HAP-1 (cell line): ENCODE results near the gene SLC47A2.

ENCODE experiments used
- DNase-seq, 2 experiments: peaks; one replicate each; pipeline ENCODE4 v3.0.0-alpha.2; 2016 to 2020; ENCODE audit warnings: low spot score in 2 of 2
- H3K27me3 ChIP-seq: fragments of 250-450 bp; sonication (Bioruptor Pico); 2 replicates; pipeline ENCODE4 v1.5.1; 2020; ENCODE audit warnings: low read depth, mild to moderate bottlenecking, moderate library complexity
- H3K36me3 ChIP-seq: fragments of 250-450 bp; sonication (Bioruptor Pico); replicated peaks from 2 replicates; pipeline ENCODE4 v1.5.1; 2020; ENCODE audit warnings: mild to moderate bottlenecking
- H3K4me1 ChIP-seq: fragments of 250-450 bp; sonication (Bioruptor Pico); 2 replicates; pipeline ENCODE4 v1.5.1; 2020; ENCODE audit warnings: mild to moderate bottlenecking
- H3K4me3 ChIP-seq: fragments of 250-450 bp; sonication (Bioruptor Pico); 2 replicates; pipeline ENCODE4 v1.5.1; 2020; ENCODE audit warnings: mild to moderate bottlenecking, moderate library complexity
- H3K9me3 ChIP-seq: fragments of 250-450 bp; sonication (Bioruptor Pico); 2 replicates; pipeline ENCODE4 v1.5.1; 2020; ENCODE audit warnings: mild to moderate bottlenecking, moderate library complexity
- in situ Hi-C: fragments of 300-500 bp; cut with MboI; formaldehyde crosslinking; loops from 3 replicates; pipeline ENCODE4 v1.14.3; 2020; ENCODE audit warnings: low sequenced_read_pairs, inconsistent platforms, mixed read lengths

The SLC47A2 gene

GRCh38 chr17:19743101-19744100, 27.0 kb upstream of the SLC47A2 start:
- DNase-seq: no peak
- in situ Hi-C loops: no loop called here
- no peaks in the 10 kb centered on the region for H3K9me3 ChIP-seq
- H3K36me3 ChIP-seq: no peaks in the 10 kb centered on the region
- peaks cover 9% of the 10 kb centered on the region for H3K4me1 ChIP-seq
- H3K27me3 ChIP-seq: no peaks in the 10 kb centered on the region
- H3K4me3 ChIP-seq: no peak overlapping the region

DNA sequence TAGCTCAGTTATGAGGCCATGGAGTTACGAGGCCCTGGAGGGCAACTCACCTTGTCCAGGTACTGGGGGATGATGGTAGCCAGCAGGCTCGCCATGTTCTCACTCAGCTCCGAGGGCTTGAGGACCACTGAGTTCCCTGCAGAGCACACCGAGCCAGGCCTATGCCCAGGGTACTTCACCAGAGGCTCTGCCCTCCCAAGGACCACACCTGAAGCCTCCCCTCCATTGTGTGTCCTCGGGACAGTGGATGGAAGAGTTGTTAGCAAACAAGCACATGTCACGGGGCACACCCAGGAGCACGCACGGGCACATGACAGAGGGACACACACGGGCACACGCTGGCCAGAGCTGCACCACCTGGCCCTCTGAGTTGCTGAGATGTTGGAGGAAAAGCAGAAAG, 26.1 kb upstream of the SLC47A2 start:
- Histone ChIP-seq H3K4me3 (no peak overlapping the region), H3K9me3 (no peaks in the 10 kb centered on the region), H3K27me3 (no peaks in the 10 kb centered on the region), H3K36me3 (no peaks in the 10 kb centered on the region), H3K4me1 (peaks cover 9% of the 10 kb centered on the region)
- no peak for DNase-seq
- in situ Hi-C loops: no loop called here

- Histone ChIP-seq H3K4me3 (no peak overlapping the region), H3K4me1 (peaks cover 9% of the 10 kb centered on the region), H3K27me3 (no peaks in the 10 kb centered on the region), H3K9me3 (no peaks in the 10 kb centered on the region), H3K36me3 (no peaks in the 10 kb centered on the region)
- in situ Hi-C loops: no loop called here
- no peak for DNase-seq
Observed at GRCh38 chr17:19741832-19742457, 25.6 kb upstream of the SLC47A2 start.

DNA sequence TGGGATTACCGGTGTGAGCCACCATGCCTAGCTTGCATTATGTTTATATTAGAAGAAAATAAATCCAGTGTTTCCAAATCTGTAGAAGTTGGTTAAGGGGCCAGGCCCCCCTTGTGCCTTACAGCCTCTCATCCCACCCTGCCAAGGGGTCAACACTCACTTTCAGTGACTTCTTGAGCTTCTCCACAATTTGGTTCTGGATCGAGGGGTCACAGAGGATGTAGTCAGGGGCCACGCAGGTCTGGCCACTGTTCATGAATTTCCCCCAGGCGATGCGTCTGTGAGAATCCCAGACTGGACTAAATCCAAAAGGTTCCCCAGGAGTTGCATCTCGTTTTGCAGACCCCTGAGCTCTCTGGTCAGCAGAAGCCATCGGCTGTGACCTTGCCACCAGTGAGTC, 24.5 kb upstream of the SLC47A2 start:
- no peak overlapping the region for H3K4me3 ChIP-seq
- in situ Hi-C loops: no loop called here
- H3K27me3 ChIP-seq: no peaks in the 10 kb centered on the region
- no peaks in the 10 kb centered on the region for H3K36me3 ChIP-seq
- DNase-seq: no peak
- no peaks in the 10 kb centered on the region for H3K9me3 ChIP-seq
- H3K4me1 ChIP-seq: peaks cover 9% of the 10 kb centered on the region

DNA sequence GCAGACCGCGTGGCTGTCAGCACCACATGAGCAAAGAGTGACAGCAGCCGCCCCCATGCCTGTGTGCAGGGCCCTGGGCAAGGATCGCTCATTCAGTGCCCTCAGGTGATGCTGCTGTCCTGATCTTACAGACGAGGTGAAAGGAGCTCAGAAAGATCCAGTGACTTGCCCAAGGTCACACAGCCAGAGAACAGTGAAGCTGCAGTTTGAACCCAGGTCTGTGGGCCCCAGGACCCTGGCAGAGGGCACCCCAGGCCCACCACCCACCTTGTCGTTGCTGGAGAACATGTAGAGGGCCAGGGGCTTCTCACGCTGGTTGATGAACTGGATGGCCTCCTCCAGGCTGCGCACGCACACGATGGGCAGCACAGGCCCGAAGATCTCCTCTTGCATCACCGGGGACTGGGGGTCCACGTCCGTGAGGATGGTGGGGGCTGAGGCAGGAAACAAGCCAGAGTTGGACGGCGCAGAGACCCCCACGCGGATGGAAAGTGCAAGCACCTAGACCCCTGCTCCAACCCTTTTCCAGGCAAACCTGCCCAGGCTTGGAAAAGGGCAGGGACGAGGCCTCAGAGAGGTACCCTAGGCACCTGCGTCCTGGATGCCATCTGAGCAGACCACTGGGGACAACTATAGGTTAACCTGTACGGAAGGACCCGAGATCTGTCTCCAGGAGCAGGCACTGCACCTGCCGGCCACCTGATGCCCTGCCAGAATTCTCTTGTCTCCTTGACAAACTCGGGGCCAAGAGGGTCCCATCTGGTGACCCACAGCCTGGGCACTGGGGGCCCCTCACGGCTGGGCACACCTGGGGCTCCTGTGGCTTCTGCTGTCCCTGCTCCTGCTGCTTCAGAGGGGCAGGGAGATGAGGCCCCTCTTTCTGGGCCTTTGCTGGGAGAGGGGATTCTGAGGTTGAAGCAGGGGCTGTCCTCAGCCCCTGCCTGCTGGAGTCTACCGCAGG, 23.1 kb upstream of the SLC47A2 start:
- Histone ChIP-seq H3K36me3 (no peaks in the 10 kb centered on the region), H3K9me3 (no peaks in the 10 kb centered on the region), H3K4me3 (no peak overlapping the region), H3K4me1 (peaks cover 3% of the 10 kb centered on the region; the same call in 1 of the 2 replicates), H3K27me3 (no peaks in the 10 kb centered on the region)
- in situ Hi-C loops: no loop called here
- no peak for DNase-seq

GRCh38 chr17:19738757-19739156, 22.4 kb upstream of the SLC47A2 start:
- Histone ChIP-seq H3K27me3 (no peaks in the 10 kb centered on the region), H3K9me3 (no peaks in the 10 kb centered on the region), H3K36me3 (no peaks in the 10 kb centered on the region), H3K4me3 (no peak overlapping the region), H3K4me1 (no peaks in the 10 kb centered on the region)
- no peak for DNase-seq
- in situ Hi-C loops: no loop called here

- H3K4me1 ChIP-seq: no peaks in the 10 kb centered on the region
- no peaks in the 10 kb centered on the region for H3K36me3 ChIP-seq
- in situ Hi-C loops: no loop called here
- no peak overlapping the region for H3K4me3 ChIP-seq
- no peaks in the 10 kb centered on the region for H3K9me3 ChIP-seq
- no peak for DNase-seq
- no peaks in the 10 kb centered on the region for H3K27me3 ChIP-seq
Observed at GRCh38 chr17:19738073-19738449, 21.7 kb upstream of the SLC47A2 start.

DNA sequence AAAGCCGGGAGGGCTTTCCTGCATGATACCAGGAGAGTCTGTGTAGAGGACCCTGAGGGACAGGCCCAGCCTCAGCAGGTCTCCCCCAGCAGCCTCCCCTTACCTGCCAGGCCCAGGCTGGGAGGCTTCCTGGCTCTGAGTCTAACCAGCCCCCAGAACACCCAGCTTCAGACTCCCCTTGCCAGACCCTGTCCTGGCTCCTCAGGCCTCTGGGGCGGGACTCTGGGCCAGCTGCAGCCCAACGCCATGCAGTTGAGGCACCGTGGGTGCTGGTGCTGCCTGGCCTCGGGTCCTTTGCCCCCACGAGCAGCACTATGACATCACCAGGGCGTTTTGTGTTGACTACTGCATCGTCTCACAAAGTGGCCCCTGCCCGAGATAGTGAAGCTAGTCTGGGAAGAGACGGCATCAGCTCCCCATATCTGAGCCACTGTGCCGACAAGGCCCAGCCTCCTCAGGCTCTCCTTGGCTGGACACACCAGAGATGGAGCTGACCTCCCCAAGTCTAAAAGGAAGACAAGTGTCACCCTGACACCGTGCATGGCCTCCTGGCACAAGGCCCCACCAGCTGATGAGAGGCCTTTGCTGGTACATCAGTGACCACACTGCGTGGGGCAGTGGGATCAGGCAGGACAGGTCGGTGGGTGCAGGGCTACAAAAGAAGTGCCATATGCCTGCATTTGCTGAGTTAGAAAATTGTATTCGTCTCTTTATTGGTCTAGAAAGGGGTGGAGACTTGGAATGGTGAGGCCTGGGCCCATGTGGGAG, 21.1 kb upstream of the SLC47A2 start:
- no peaks in the 10 kb centered on the region for H3K27me3 ChIP-seq
- H3K36me3 ChIP-seq: no peaks in the 10 kb centered on the region
- DNase-seq: no peak
- no peaks in the 10 kb centered on the region for H3K9me3 ChIP-seq
- no peaks in the 10 kb centered on the region for H3K4me1 ChIP-seq
- in situ Hi-C loops: no loop called here
- no peak overlapping the region for H3K4me3 ChIP-seq

GRCh38 chr17:19736071-19736470, 19.7 kb upstream of the SLC47A2 start:
- DNase-seq: no peak
- in situ Hi-C loops: no loop called here
- Histone ChIP-seq H3K27me3 (no peaks in the 10 kb centered on the region), H3K4me1 (no peaks in the 10 kb centered on the region), H3K4me3 (no peak overlapping the region), H3K9me3 (no peaks in the 10 kb centered on the region), H3K36me3 (no peaks in the 10 kb centered on the region)

- no peaks in the 10 kb centered on the region for H3K4me1 ChIP-seq
- no peak overlapping the region for H3K4me3 ChIP-seq
- in situ Hi-C loops: no loop called here
- H3K9me3 ChIP-seq: no peaks in the 10 kb centered on the region
- no peak for DNase-seq
- no peaks in the 10 kb centered on the region for H3K36me3 ChIP-seq
- no peaks in the 10 kb centered on the region for H3K27me3 ChIP-seq
Observed at GRCh38 chr17:19733953-19734526, 17.7 kb upstream of the SLC47A2 start.

DNA sequence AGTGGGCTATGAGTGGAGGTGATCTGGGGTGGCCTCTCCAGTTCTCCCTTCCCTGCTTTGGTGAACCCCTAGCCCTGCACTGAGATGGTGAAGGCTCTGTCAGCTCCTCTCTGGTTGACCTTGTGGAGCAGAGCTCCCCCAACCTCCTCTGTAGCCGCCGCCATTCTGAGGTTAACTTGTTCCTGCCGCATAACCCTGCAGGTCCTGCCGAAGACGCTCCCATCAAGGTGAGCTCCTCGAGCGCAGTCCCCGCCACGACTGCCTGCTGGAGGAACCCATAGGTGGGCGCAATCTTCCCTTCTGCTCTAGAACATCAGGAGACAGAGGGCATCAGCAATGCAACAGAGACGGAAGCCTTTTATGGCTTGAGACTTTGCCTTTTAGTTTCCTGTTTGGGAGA, 15.2 kb upstream of the SLC47A2 start:
- in situ Hi-C loops: no loop called here
- no peaks in the 10 kb centered on the region for H3K9me3 ChIP-seq
- no peak for DNase-seq
- no peaks in the 10 kb centered on the region for H3K4me1 ChIP-seq
- no peak overlapping the region for H3K4me3 ChIP-seq
- no peaks in the 10 kb centered on the region for H3K36me3 ChIP-seq
- no peaks in the 10 kb centered on the region for H3K27me3 ChIP-seq

DNA sequence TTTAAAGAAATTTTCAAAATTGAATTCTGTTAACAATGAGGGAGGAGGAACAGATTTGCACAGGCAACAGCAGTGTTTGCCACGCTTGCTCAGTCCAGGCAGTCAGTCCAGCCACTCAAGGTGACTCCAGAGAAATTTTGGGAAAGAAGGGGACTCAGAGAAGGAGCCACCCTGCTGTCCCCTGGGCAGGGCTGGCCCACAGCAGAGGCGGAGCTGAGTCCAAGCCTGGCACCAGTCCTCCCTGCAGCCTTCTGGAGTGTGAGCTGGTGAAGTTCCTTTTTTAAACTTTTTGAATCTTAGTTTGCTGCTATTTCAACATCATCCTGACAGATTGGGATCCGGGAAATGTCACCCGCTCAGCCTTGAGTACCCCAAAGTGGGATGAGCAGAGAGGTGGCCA, 14.5 kb upstream of the SLC47A2 start:
- in situ Hi-C loops: no loop called here

DNA sequence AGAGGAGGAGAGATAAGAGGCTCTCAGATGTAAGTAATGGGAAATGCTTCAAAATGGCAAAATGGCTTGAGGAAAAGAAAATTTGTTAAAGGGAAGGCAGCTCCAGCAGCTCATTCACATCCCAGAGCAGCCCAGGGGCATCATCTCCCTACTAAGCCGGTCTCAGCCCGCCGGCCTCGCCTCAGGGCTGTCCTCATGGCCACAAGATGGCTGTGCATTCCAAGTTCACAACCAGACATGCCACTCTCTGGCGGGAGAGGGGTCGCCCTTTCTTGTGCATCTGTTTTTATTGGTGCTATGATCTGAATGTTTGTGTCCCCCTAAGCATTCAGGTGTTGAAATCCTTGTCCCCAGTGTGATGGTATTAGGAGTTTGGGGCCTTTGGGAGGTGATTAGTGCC, 13.5 kb upstream of the SLC47A2 start:
- Histone ChIP-seq H3K4me1 (no peaks in the 10 kb centered on the region), H3K9me3 (no peaks in the 10 kb centered on the region), H3K27me3 (no peaks in the 10 kb centered on the region), H3K36me3 (no peaks in the 10 kb centered on the region), H3K4me3 (no peak overlapping the region)
- no peak for DNase-seq
- in situ Hi-C loops: no loop called here

More for the DNA sequence above, 14.5 kb upstream of the SLC47A2 start:
- no peak overlapping the region for H3K4me3 ChIP-seq
- no peaks in the 10 kb centered on the region for H3K27me3 ChIP-seq
- no peak for DNase-seq
- H3K36me3 ChIP-seq: no peaks in the 10 kb centered on the region
- H3K9me3 ChIP-seq: no peaks in the 10 kb centered on the region
- H3K4me1 ChIP-seq: no peaks in the 10 kb centered on the region
